Panc1 (cell line): ENCODE data around the gene CFAP221.

ENCODE experiments used
- CTCF ChIP-seq: fragments of 450-650 bp; IDR thresholded peaks from 2 replicates; pipeline ENCODE4 v1.5.1; 2017; ENCODE audit warnings: mild to moderate bottlenecking
- POLR2AphosphoS5 ChIP-seq: IDR thresholded peaks from 2 replicates; pipeline ENCODE4 v1.6.1; 2012; ENCODE audit warnings: mild to moderate bottlenecking, low read depth, low read length, moderate library complexity

GRCh38 chr2:119691651-119692245 is 147.5 kb downstream of the CFAP221 start:
- no peak for TF ChIP-seq CTCF
- no peak for TF ChIP-seq POLR2AphosphoS5
